DMS153 treated with DMSO at 0.1 percent for 48 hours (cell line): ENCODE measurements around the gene GGT1.
"Not testable (repeated sequence)": the region's sequence is repeated elsewhere in the genome, so short reads cannot be mapped to it uniquely, and the experiment has no call there.

Experiments
- DNase-seq: peaks from one replicate; lab custom pipeline; 2025; ENCODE audit not compliant: unreplicated experiment; lab: John Stamatoyannopoulos, UW

GGT1 gene

GRCh38 chr22:24633231-24634023, 30.4 kb downstream of the GGT1 start:
- not testable (repeated sequence) for DNase-seq

GRCh38 chr22:24634776-24635389, 31.9 kb downstream of the GGT1 start:
- not testable (repeated sequence) for DNase-seq

- not testable (repeated sequence) for DNase-seq
These were observed 33.5 kb downstream of the GGT1 start for GRCh38 chr22:24636513-24636912.

- DNase-seq: not testable (repeated sequence)
These were observed 39.3 kb downstream of the GGT1 start for GRCh38 chr22:24642307-24642706.

- DNase-seq: not testable (repeated sequence)
These were observed 41.4 kb downstream of the GGT1 start for GRCh38 chr22:24644409-24644808.

GRCh38 chr22:24645408-24646399, 42.7 kb downstream of the GGT1 start:
- DNase-seq: not testable (repeated sequence)

- not testable (repeated sequence) for DNase-seq
These were observed 43.8 kb downstream of the GGT1 start for GRCh38 chr22:24646756-24647155.

GRCh38 chr22:24649371-24649770, 46.4 kb downstream of the GGT1 start:
- not testable (repeated sequence) for DNase-seq

GRCh38 chr22:24650884-24651283, 47.9 kb downstream of the GGT1 start:
- DNase-seq: not testable (repeated sequence)

GRCh38 chr22:24665395-24665794, 62.4 kb downstream of the GGT1 start:
- DNase-seq: not testable (repeated sequence)

GRCh38 chr22:24667904-24668303, 64.9 kb downstream of the GGT1 start:
- DNase-seq: not testable (repeated sequence)

- not testable (repeated sequence) for DNase-seq
These were observed 69.5 kb downstream of the GGT1 start for GRCh38 chr22:24672532-24672931.
